NCI-H2196 (cell line): ENCODE measurements around the gene NXNL2.

ENCODE experiments used
- DNase-seq: peaks from one replicate; lab custom pipeline; 2025; ENCODE audit not compliant: unreplicated experiment; lab: John Stamatoyannopoulos, UW

The NXNL2 gene

DNA sequence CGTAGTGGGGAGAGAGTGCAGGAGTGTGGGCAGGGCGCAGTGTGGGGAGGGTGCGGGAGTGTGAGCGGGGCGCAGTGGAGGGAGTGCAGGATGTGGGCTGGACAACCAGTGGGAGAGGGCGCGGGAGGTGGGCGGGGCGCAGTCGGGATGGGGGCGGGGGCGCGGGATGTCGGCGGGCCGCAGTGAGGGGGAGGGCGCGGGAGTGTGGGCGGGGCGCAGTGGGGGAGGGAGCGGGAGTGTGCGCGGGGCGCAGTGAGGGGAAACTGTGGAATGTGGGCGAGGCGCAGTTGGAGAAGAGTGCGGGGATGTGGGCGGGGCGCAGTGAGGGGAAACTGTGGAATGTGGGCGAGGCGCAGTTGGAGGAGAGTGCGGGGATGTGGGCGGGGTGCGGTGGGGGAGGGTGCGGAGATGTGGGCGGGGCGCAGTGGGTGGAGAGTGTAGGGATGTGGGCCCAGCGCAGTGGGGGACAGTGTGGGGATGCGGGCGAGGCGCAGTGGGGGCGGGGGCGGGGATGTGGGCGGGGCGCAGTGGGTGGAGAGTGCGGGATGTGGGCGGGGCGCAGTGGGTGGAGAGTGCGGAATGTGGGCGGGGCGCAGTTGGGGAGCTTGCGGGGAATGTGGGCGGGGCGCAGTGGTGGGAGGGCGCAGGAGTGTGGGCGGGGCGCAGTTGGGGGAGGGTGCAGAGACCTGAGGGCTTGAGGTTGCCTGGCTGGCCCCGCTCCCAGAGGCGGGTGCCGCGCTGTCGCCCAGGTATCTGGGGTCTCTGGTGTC is at the start of gene NXNL2:
Gene NXNL2, plus strand, starts transcription at position 723 of the 770 bp plus-strand sequence. CDS start 257 bp downstream, outside the sequence.
- no peak for DNase-seq

DNA sequence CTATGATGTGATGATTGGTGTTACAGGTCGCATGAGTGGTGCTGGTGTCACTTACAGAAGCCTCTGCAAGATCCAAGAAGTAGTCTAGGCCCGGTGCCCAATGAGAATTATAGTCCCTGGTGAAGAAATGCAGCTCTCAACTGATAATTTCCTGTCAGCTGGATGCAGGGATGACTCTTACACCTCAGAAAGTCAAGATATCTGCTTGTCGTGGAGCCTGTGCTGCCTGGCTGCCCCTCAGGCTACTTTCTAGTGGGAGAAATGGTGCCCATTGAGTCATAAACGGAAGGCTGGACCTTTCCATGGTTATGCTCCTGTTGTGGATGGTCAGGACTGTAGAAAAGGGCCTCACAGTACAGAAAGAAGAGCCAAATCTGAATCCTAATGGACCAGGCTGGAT is 46.8 kb upstream of the NXNL2 start:
- DNase-seq: no peak

DNA sequence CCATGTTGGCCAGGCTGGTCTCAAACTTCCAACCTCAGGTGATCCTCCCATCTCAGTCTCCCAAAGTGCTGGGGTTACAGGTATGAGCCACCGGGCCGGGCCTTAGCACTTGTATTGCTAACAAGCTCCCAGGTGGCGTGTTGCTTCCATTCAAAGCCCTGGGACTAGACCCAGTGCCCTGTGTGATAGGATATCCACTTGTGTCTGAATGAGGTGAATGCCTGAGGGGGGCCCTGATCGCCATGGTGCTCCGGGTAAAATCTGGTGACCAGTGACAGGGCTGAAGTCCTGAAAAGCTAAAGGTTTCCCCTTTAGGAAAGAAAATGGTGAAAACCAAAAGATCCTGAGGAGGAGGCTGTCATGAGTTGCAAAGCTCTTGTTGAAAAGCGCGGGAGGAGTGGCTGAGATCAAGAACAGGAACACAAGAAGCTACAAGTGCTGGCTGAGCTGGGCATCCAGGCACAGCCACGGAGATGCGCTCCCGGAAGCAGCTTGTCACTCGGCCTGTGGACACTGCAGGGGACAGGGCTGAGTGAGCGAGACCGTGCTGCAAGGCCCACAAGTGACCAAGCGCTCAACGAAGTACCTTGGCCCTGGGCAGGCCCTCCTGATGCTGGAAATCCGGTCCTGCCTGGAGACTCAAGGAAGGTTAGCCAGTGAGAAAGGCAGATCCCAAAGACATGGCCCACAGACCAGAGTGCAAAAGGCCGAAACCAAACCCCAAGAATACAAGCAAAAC is 39.8 kb upstream of the NXNL2 start:
- no peak for DNase-seq

DNA sequence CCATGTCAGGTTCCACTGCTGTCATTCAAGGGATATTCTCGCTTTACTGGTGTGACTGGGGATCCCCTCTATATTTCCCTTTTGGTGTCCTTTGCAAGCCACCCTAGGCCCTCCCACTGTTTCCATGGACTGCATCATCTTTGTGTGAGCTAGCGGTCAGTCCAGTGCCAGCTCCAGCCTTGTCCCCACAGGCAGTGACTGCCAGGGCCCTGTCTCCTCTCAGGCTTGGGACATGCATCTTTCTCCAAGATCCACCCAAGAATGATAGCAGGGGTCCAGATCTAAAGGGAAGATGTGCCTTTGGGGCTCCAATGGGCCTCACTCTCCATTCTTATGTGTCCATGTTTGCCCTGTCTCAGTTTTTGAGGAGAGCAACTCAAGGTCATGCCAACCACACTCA is 37.8 kb upstream of the NXNL2 start:
- no peak for DNase-seq

DNA sequence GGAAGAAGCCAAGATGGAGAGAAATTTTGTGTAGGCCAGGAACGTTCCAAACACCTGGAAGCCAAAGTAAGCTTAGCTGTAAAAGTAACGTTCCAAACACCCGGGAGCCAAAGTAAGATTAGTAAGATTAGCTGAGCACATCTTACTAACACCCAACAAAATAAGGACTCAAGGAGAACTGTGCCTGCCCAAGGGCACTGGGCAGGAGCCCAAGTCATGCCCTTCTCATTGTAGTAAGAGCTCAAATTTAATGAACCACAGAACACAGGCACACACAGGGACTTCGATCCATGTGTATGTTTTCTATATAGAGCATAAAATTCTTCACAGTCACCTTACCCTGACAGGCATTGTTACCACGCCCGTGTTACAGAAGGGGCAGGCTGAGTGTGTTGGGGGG is 36.1 kb upstream of the NXNL2 start:
- no peak for DNase-seq

DNA sequence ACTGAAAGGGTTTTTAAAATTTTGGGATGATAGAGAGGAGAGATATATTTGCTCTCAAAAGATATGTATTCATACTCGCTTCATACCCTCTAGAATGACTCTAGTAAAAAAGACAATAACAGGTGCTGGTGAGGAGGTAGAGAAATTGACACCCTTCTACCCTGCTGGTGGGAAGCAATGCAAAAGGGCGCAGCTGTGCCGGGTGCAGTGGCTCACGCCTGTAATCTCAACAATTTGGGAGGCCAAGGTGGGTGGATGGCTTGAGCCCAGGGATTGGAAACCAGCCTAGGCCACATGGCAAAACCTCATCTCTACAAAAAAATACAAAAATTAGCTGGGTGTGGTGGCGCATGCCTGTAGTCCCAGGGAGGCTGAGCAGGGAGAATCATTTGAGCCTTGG is 33.9 kb upstream of the NXNL2 start:
- no peak for DNase-seq

DNA sequence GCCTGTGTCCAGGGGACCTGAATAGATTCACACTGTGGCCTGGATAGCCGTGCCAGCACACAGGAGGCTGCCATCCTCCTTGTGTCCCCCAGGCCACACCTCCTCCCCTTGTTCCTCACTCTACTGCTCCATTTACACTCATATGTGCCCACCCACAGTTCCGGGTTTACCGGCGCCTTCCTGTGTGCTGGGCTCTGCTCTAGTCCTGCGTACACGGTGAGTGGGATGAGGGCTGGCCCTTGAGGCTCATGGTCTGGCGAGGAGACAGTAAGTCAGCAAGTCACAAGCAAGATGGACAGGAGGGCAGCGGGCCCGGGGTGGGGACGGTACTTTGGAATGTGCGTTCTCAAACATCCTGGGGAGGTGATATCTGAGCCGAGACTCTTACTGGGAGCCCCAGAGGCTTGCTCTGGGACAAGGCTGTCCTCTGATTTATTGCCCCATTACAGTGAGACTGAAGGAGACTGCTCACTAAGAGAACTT is 32.4 kb upstream of the NXNL2 start:
- DNase-seq: no peak

DNA sequence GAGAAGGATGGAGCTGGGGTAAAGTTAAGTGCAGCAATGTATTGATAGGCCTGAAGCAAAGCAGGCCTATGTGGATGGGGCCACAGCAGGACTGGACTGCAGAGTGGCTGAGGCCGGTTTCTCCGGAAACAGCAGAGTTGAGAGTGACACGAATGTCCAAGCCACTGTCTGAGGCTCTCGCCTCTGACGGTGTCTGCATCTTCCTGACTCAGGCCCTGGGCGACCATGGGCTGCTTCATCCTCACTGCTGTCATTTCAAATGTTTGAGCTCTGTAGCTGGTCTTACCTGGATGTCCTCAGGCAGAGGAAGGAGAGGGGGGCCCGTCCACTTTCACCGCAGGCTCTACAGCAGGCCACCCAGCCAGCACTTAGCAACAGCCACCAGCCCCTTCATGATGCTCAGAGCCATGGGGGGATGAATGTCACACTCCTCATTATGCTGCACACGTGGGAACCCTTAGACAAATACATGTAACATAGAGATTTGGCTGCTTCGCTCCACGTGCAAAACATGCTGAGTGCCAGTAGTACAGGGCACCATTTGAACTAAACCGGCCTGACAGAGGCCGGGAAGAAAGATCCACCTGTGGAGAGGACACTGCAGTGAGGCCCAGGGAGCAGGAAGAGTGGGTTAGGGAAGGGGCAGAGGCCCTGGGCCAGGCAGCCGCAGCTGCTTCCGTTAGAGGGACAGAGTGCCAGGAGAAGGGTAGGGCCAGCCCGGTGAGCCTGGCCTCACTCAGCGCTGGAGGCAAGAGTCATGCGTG is 31.7 kb upstream of the NXNL2 start:
- no peak for DNase-seq

DNA sequence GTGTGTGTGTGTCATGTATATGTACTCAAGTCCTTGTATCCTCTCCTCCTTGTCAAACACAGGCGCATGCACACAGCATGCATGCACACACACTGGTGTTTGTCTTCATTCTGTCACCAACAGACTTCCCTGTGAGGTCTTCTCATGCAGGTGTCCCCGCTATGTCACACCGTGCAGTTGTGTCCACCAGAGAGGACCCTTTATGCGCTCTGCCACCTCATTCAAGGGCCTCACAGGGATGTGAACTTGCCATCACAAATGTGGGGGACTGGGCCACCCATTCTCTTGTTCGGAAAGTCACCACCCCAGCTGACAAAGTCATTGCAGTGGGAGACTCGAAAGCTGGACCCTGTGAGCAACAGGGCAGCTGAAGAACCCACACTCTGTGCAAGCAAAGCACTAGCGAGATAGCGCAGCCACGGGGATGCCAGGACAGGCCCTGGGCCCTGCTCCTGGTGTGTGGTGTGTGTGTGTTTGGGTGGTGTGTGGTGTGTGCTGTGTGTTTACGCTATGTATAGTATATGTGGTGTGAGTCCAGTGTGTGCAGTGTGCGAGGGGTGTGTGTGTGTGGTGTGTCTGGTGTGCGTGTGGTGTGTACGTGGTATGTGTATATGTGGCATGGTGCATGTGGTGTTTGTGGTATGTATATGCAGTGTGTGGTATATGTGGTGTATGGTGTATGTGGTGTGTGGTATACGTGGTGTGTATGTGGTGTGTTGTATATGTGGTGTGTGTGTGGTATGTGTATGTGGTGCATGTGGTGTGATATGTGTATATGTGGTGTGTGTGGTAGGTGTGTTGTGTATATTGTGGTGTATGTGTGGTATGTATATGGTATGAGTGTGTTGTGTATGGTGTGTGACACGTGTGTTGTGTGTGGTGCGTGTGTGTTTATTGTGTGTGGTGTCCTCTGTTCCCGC is 30.9 kb upstream of the NXNL2 start:
- DNase-seq: no peak

DNA sequence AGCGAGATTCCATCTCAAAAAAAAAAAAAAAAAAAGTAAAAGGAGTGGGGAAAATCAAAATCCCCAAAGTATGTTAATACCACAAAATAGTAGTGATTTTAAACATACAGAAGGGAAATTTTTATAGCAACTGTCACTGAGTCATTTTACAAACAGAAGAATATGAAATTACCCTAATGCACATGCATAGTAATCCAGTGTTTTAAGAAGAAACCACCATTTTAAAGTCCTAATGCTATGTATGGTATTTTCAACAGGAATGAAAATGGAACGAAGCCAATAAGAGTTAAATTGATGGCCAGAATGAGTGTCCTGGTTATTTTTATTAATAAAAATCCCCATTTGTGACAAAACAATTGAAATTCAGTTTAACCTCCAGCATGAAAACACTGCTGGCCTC is 26.7 kb upstream of the NXNL2 start:
- no peak for DNase-seq

DNA sequence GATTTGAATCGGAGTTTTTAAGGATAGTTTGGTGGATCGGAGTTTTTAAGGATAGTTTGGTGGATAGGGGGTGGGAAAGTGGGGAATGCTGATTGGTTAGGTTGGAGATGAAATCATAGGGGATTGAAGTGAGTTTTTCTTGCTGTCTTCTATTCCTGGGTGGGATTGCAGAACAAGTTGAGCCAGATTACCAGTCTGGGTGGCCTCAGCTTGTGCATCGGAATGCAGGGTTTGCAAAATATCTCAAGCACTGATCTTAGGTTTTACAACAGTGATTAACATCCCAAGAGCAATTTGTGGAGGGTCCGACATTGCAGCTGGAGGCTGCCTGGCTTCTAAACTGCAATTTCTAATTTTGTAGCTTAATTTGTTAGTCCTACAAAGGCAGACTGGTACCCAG is 23.1 kb upstream of the NXNL2 start:
- no peak for DNase-seq

DNA sequence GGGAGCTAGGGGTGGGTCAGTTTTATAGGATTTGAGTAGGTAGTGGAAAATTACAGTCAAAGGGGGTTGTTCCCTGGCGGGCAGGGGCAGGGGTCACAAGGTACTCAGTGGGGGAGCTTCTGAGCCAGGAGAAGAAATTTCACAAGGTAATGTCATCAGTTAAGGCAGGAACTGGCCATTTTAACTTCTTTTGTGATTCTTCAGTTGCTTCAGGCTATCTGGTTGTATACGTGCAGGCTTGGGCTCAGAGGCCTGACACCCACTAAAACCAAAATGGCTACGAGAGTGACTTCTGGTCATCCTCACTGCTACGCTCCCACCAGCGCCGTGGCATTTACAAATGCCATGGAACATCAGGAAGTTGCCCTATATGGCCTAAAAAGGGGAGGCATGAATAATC is 20.7 kb upstream of the NXNL2 start:
- no peak for DNase-seq

DNA sequence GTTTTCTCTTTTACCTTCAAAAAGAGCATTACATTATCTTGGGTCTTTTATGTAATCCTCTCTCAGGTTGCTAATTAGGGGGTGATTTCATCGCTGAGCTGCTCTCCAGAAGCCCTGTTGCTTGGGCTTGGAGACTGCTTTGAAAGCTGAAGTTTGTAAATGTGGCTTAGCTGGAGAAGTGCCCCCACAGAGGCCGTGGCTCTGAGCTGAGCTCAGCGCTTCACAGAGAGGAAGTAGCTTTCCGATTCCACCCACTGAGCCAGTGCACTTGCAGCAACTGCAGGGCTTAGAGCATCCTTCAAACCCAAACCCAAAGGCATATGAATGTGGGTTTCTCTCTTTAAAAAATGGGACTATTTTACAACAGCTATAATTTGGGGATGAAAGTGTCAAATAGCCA is 13.7 kb upstream of the NXNL2 start:
- no peak for DNase-seq

DNA sequence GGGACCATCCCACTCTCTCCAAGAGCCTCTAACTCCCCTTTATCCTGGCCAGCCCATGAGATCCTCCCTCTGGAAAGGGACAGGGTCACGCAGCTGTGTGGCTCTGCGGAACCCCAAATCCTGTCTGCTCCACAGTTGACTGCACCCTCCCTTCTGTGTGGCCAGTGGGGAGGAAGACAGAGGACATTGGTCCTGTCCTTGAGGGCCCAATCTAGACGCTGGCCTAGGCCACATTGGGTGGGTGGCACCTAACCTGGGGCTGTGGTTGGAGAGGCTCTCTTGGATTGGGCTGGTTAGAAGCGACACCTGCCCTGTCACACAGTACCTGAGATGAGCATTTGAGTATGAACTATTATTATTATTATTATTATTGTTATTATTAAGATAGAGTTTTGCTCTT is 12.6 kb upstream of the NXNL2 start:
- no peak for DNase-seq

DNA sequence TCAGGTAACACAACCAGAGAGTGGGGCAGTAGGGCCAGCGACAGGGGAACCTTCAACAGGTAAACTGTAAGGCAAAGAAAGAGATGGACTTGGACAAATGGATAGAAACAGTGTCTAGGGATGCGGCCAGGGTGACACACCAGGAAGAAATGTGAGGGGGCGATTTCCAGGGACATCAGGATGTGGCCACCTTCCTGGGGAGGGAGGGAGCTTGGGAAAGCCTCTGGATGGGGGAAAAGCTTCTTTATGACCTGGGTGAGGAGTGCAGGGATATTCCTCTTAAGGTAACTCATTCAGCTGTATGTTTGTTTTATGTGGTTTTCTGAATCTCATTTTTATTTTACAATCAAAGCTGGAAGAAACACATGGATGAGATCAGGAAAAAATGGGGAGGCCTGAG is 11.9 kb upstream of the NXNL2 start:
- no peak for DNase-seq

DNA sequence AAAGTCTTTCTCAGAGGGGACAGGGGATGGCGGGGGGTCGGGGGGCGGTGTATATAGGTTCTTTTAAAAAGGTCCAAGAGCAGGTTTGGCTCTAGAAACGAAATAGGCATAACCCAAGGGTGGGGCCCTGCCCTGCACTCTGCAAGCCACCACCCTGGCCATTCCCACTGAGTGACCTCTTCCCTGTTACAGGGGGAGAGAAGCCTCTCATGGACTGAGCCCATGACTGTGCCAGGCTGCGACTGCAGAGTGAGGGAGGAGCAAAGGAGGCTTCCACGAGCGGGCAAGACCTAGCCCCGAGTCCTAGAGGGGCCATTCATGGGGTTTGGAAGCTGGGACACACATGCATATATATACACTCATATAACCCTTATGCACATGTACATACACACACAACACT is 10.1 kb upstream of the NXNL2 start:
- DNase-seq: no peak

DNA sequence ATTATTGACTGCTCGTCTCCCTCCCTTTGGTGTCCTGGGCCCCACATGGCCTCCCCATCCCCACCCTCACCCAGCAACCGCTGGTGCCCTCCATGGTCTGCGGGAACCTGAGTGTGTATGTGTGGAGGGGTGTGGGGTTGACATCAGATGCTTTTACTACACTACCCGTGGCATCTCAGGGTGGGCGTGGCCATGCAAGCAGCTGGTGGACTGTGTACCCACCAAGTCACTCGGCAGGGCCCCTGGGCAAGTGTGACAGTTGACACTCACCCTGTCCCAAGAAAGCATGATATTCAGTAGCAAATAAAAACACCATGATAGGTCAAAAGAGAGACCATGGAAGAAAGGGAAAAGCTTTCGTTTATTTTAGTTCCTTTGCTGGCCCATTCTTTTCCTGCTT is 7.4 kb upstream of the NXNL2 start:
- no peak for DNase-seq

DNA sequence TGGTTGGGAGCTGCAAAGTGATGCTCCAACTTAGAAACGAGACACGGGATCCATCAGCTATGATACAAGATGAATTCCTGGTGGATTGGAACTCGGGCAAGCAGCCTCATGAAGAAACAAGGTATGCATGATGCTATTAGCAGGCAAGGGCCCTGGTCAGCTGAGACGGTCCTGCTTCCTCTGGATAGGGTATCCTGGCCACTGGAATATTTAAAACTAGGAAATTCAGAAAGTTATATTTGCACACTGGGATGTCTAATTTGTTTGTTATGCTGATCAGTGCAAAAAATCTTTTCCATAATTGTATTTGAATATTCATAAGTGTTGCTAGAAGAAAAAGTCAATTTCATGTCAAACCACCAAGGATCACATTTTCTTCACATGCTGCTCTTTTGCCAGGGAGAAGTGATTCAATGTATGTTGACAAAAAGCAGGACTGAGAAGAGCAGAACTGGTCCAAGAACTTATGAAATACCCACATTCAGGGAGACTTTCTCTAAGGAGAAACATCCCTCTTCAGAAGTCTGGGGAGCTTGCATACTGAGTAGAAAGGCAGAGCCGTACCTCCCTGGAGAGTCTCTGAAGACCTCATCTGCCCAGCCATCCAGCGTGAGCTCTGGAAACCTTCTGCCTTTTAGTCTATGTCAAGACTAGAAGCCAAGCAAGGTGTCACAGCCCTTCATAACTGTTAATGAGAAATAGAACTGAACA is 6.7 kb upstream of the NXNL2 start:
- DNase-seq: no peak

DNA sequence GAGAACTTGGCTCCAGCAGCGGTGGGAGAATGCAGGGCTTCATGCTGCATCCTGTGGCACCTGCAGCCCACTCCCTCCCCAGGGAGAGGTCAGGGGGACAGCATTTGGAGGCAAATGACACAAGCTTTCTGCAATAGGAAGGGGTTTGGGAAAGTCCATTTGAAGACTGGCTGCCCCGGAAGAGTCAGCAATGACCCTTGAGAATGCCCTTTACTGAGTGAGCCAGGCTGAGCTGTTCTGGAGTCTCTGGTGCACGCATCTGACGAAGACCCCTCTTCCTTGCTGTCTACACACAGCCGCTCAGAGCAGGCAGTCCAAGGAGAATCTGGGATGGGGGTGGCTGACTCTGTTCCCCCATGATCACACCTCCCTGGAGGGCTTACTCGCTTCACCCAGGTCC is 5.5 kb upstream of the NXNL2 start:
- no peak for DNase-seq

DNA sequence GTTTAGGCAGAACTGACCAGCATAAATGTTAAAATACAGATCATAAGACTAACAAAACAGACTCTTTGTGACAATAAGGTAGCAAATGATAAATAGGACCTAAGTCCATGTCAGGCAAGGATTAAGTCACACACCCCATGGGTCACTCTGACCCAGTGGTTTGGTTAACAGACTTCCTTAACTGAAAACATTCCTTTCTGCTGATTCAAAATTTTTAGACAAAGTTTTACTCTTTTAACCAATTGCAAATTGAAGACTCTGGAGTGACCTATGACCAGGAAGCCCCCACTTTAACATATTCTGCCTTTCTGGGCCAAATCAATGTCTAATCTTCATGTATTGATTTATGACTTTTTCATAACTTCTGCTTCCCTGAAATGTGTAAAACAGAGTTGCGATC is 4.9 kb upstream of the NXNL2 start:
- no peak for DNase-seq
